ENCODE measurements around the gene SPRY4.

DNA sequence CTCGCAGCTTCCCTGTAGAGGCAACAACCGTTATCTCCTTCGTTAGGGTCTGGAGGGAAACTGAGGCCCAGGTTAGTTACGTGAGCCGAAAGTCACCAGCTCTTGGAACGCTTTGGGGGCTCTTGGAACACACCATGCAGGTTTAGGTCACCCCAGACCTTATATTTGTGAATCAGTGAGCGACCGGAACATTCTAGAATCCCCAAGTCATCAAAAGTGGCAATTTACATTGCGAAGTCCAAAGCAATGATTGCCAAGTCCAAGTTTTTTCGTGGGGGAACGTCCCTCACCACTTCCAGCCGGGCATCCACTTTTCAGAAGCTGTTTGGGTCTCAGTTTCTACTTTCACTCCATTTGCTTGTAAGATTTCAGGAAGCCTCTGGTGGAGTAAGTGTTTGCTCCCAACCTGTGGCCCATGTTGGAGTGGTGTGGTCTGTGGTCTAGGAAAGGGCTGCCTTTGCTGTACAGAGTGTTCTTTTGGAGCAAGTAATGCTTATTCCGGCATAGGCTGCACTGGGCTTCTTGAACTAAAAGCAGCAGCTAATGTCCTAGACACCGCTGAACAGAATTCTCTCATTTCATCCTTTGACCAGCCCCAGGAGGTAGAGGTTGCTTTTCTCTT, 32.8 kb upstream of the SPRY4 start:
- TF ChIP-seq CTCF (IDR thresholded peaks at IDR 0.05; ENCODE audit: insufficient read depth, low read length) (no peak), GABPA (IDR thresholded peaks at IDR 0.05; ENCODE audit: low read depth) (no peak), POLR2AphosphoS5 (IDR thresholded peaks at IDR 0.05; ENCODE audit: low read depth) (no peak), SPI1 (IDR thresholded peaks at IDR 0.05; ENCODE audit: borderline replicate concordance, low read depth) (no peak), REST (IDR thresholded peaks at IDR 0.05; ENCODE audit: insufficient replicate concordance, low read depth) (no peak)
